Upper lobe of left lung (tissue), 4 donors: ENCODE data around the gene KRT20.

Source experiments
- CTCF ChIP-seq, 6 experiments: fragments of 450-650 bp in 4 of 6; fragments of 200-600 bp in 2 of 6; sonication (generic) in 2 of 6; IDR thresholded peaks; one replicate each; pipeline ENCODE4 v1.5.1; 2016 to 2019; ENCODE audit warnings: antibody characterized with exemption in 6 of 6
- EP300 ChIP-seq, 4 donors: sonication (generic); formaldehyde crosslinking; IDR thresholded peaks; one replicate each; pipeline ENCODE4 v1.5.1; 2017; ENCODE audit warnings: antibody characterized with exemption in 4 of 4, control low read depth in 2 of 4
- POLR2A ChIP-seq, 4 donors: fragments of 450-650 bp; IDR thresholded peaks; one replicate each; pipeline ENCODE4 v1.5.1; 2016 to 2017; ENCODE audit warnings: antibody characterized with exemption in 4 of 4, mild to moderate bottlenecking in 2 of 4
- POLR2AphosphoS5 ChIP-seq, 2 donors: sonication (generic); formaldehyde crosslinking; IDR thresholded peaks; one replicate each; pipeline ENCODE4 v1.5.1; 2017; ENCODE audit warnings: antibody characterized with exemption in 2 of 2

GRCh38 chr17:40864661-40865390, 20.2 kb downstream of the KRT20 start:
- TF ChIP-seq POLR2AphosphoS5 (IDR thresholded peaks at IDR 0.05) (no peak), EP300 (IDR thresholded peaks at IDR 0.05) (no peak), POLR2A (IDR thresholded peaks at IDR 0.05) (no peak), CTCF (IDR thresholded peaks at IDR 0.05) (no peak)
